D721Med (cell line): ENCODE data around the gene LINC01488.

ENCODE experiments used
- DNase-seq: peaks from one replicate; pipeline ENCODE4 v3.0.0; 2011; ENCODE audit warnings: low spot score; ENCODE audit not compliant: insufficient read length
- FAIRE-seq: peaks from 2 replicates; lab custom pipeline; 2011; peaks lifted over from hg19 to GRCh38; lab: Jason Lieb, UNC
- CTCF ChIP-seq: IDR thresholded peaks from 2 replicates; pipeline ENCODE4 v1.5.1; 2012; ENCODE audit warnings: mild to moderate bottlenecking, control low read depth; ENCODE audit not compliant: insufficient read depth; ENCODE audit errors: missing control alignments

The LINC01488 gene

GRCh38 chr11:69475866-69476471 is 5.5 kb upstream of the LINC01488 start:
- DNase-seq: no peak
- no peak for FAIRE-seq
- TF ChIP-seq CTCF: no peak

GRCh38 chr11:69476509-69476961 is 4.9 kb upstream of the LINC01488 start:
- no peak for TF ChIP-seq CTCF
- DNase-seq: no peak
- no peak for FAIRE-seq

GRCh38 chr11:69477086-69477485 is 4.4 kb upstream of the LINC01488 start:
- no peak for DNase-seq
- TF ChIP-seq CTCF: no peak
- FAIRE-seq: no peak

- DNase-seq (no peak), FAIRE-seq (no peak)
- no peak for TF ChIP-seq CTCF
These were observed 1.7 kb upstream of the LINC01488 start for GRCh38 chr11:69479591-69480271.

- no peak for TF ChIP-seq CTCF
- DNase-seq (no peak), FAIRE-seq (no peak)
These were observed 693 bp upstream of the LINC01488 start for GRCh38 chr11:69480547-69481392.

GRCh38 chr11:69482322-69482721 is 859 bp downstream of the LINC01488 start:
- FAIRE-seq (no peak), DNase-seq (no peak)
- TF ChIP-seq CTCF: no peak

- FAIRE-seq (no peak), DNase-seq (no peak)
- no peak for TF ChIP-seq CTCF
These were observed 1.7 kb downstream of the LINC01488 start for GRCh38 chr11:69483170-69483569.
